GM12873 (cell line): ENCODE data around the gene EGR2.

Experiments used
- CTCF ChIP-seq: IDR thresholded peaks from 2 replicates; pipeline ENCODE4 v1.5.1; 2012; ENCODE audit warnings: low read depth, mild to moderate bottlenecking, moderate library complexity, low read length, control low read depth; ENCODE audit not compliant: insufficient read depth; ENCODE audit errors: missing control alignments

Gene EGR2

GRCh38 chr10:62813453-62813852 is 2.7 kb downstream of the EGR2 start:
- no peak for TF ChIP-seq CTCF

- no peak for TF ChIP-seq CTCF
Measured at GRCh38 chr10:62812672-62813439, 3.3 kb downstream of the EGR2 start.

- no peak for TF ChIP-seq CTCF
Measured at GRCh38 chr10:62811159-62811875, 4.8 kb downstream of the EGR2 start.

GRCh38 chr10:62810156-62810902 is 5.8 kb downstream of the EGR2 start:
- no peak for TF ChIP-seq CTCF

- TF ChIP-seq CTCF, result no peak
Measured at GRCh38 chr10:62806251-62806650, 9.9 kb downstream of the EGR2 start.

- TF ChIP-seq CTCF, result no peak
Measured at GRCh38 chr10:62805231-62806099, 10.7 kb downstream of the EGR2 start.
